ENCODE results near the gene MBOAT2. TPM values are rescaled to one million over a fixed set of nuclear protein-coding genes. Genes with fewer than 3 reads are reported as not detected.
"Not testable (repeated sequence)": the region's sequence is repeated elsewhere in the genome, so short reads cannot be mapped to it uniquely, and the experiment has no call there.

MBOAT2 gene
- total and polyA plus RNA-seq, 2 donors (not counting 1 experiment from before 2014, with no cell fraction given), result 0.24 to 1.3 TPM

DNA sequence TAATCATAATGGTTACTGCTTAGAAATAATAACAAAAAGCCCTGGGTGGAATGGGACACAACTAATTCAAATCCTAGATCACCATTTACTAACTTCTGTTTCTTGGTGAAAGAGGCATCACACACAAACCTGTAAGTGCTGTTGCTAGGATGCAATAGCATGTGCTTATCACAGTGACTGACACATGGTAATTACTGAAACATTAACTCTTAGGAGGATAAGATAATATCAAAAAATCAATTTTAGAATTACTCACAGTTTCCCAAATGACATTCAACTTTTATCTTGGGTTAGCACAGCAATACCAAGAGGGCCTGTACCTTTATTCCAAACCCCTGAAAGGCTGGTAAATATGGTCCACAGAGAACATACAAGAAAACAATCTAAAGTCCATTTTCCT, 69.1 kb downstream of the MBOAT2 start:
- Histone ChIP-seq H3K36me3 (replicated peaks in 1 of 2; ENCODE audit: control extremely low read depth in 1 of 2, control insufficient read depth in 1 of 2, extremely low read depth in 1 of 2, insufficient read depth in 2 of 2, low read length in 1 of 2) (no peaks in the 10 kb centered on the region), H2AFZ (ENCODE audit: insufficient read depth, low read depth, low read length, poor library complexity, severe bottlenecking) (no peak overlapping the region), H3K27ac (ENCODE audit: low read length in 2 of 2) (no peak overlapping the region), H3K9ac (ENCODE audit: low read length) (no peak overlapping the region), H3K4me3 (ENCODE audit: control extremely low read depth in 1 of 5, extremely low read depth in 1 of 5, insufficient read depth in 1 of 5, low read depth in 2 of 5, low read length in 4 of 5) (no peak overlapping the region), H3K27me3 (replicated peaks in 1 of 4; ENCODE audit: control extremely low read depth in 1 of 4, control insufficient read depth in 3 of 4, insufficient read depth in 4 of 4, low read length in 3 of 4) (no peaks in the 10 kb centered on the region), H3K4me2 (replicated peaks; ENCODE audit: low read depth, low read length, poor library complexity, severe bottlenecking) (no peak overlapping the region), H3K79me2 (ENCODE audit: control insufficient read depth, insufficient read depth, low read length) (no peaks in the 10 kb centered on the region), H3K4me1 (ENCODE audit: control insufficient read depth in 2 of 2, insufficient read depth in 2 of 2, low read length in 2 of 2) (no peaks in the 10 kb centered on the region), H3K9me3 (ENCODE audit: control extremely low read depth in 1 of 3, control insufficient read depth in 2 of 3, insufficient read depth in 1 of 3, low read length in 2 of 3) (peaks cover 0 to 4% (median 1%) of the 10 kb centered on the region in 3 donors), H4K20me1 (ENCODE audit: control insufficient read depth, insufficient read depth, low read length, poor library complexity, severe bottlenecking) (no peaks in the 10 kb centered on the region)
- ATAC-seq (ENCODE audit: low read depth) (no peak), DNase-seq (no peak)
- H3K4me1 Mint-ChIP-seq, result no peaks in the 10 kb centered on the region
- TF ChIP-seq, protein P1, sequence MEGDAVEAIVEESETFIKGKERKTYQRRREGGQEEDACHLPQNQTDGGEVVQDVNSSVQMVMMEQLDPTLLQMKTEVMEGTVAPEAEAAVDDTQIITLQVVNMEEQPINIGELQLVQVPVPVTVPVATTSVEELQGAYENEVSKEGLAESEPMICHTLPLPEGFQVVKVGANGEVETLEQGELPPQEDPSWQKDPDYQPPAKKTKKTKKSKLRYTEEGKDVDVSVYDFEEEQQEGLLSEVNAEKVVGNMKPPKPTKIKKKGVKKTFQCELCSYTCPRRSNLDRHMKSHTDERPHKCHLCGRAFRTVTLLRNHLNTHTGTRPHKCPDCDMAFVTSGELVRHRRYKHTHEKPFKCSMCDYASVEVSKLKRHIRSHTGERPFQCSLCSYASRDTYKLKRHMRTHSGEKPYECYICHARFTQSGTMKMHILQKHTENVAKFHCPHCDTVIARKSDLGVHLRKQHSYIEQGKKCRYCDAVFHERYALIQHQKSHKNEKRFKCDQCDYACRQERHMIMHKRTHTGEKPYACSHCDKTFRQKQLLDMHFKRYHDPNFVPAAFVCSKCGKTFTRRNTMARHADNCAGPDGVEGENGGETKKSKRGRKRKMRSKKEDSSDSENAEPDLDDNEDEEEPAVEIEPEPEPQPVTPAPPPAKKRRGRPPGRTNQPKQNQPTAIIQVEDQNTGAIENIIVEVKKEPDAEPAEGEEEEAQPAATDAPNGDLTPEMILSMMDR (IDR thresholded peaks at IDR 0.05), result no peak
- TF ChIP-seq EZH2 (IDR thresholded peaks at IDR 0.05; ENCODE audit: borderline replicate concordance, insufficient read depth, low read depth, low read length, poor library complexity, severe bottlenecking), result no peak
- H3K27ac Mint-ChIP-seq, result no peak overlapping the region
- POLR2A ChIA-PET, result no interaction called here
- H3K4me3 Mint-ChIP-seq, result no peak overlapping the region
- intact Hi-C loops (cut with micrococcal nuclease), result no loop called here
- H3K9me3 Mint-ChIP-seq (ENCODE audit: insufficient read depth), result no peaks in the 10 kb centered on the region
- CTCF ChIA-PET, result no interaction called here
- no peaks in the 10 kb centered on the region for H3K27me3 Mint-ChIP-seq

DNA sequence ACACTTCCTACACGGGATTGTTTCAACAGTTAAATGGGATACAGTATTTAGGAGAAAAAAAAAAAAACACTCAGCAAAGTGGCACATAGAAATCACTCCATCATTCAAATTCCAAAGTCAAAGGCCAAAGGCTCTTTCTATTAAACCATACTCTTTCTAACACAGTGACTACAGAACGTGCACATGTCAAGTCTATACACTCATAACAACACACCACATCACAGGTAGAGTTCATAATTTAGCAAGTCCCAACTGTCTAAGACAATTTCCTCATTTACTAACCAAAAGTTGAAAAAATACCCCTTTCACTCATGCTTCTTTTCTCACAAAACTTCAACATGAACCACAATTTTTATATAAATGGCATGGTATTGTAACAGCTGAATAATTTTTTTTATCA, 70.8 kb downstream of the MBOAT2 start:
- no peaks in the 10 kb centered on the region for H3K9me3 Mint-ChIP-seq (ENCODE audit: insufficient read depth)

DNA sequence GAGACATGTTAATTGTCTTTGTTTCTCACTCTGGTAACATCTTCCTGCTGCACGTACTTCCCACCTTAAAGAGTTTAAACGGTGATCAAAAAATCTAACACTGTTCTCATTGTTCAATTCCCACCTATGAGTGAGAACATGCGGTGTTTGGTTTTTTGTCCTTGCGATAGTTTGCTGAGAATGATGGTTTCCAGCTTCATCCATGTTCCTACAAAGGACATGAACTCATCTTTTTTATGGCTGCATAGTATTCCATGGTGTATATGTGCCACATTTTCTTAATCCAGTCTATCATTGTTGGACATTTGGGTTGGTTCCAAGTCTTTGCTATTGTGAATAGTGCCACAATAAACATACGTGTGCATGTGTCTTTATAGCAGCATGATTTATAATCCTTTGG, 73.3 kb downstream of the MBOAT2 start:
- H2AFZ ChIP-seq (ENCODE audit: insufficient read depth, low read depth, low read length, poor library complexity, severe bottlenecking); POLR2A ChIA-PET; CTCF ChIA-PET; H3K4me1 ChIP-seq (ENCODE audit: control insufficient read depth in 2 of 2, insufficient read depth in 2 of 2, low read length in 2 of 2); H3K79me2 ChIP-seq (ENCODE audit: control insufficient read depth, insufficient read depth, low read length); DNase-seq; H3K27me3 ChIP-seq (replicated peaks in 1 of 4; ENCODE audit: control extremely low read depth in 1 of 4, control insufficient read depth in 3 of 4, insufficient read depth in 4 of 4, low read length in 3 of 4); H3K4me3 ChIP-seq (ENCODE audit: control extremely low read depth in 1 of 5, extremely low read depth in 1 of 5, insufficient read depth in 1 of 5, low read depth in 2 of 5, low read length in 4 of 5); ATAC-seq (ENCODE audit: low read depth); H3K4me2 ChIP-seq (replicated peaks; ENCODE audit: low read depth, low read length, poor library complexity, severe bottlenecking); H3K9me3 Mint-ChIP-seq (ENCODE audit: insufficient read depth); H3K9me3 ChIP-seq (ENCODE audit: control extremely low read depth in 1 of 3, control insufficient read depth in 2 of 3, insufficient read depth in 1 of 3, low read length in 2 of 3); H3K27ac Mint-ChIP-seq; H3K27ac ChIP-seq (ENCODE audit: low read length in 2 of 2); H4K20me1 ChIP-seq (ENCODE audit: control insufficient read depth, insufficient read depth, low read length, poor library complexity, severe bottlenecking); H3K27me3 Mint-ChIP-seq; H3K36me3 ChIP-seq (replicated peaks in 1 of 2; ENCODE audit: control extremely low read depth in 1 of 2, control insufficient read depth in 1 of 2, extremely low read depth in 1 of 2, insufficient read depth in 2 of 2, low read length in 1 of 2); H3K4me1 Mint-ChIP-seq; H3K9ac ChIP-seq (ENCODE audit: low read length); H3K4me3 Mint-ChIP-seq; intact Hi-C loops (cut with micrococcal nuclease): not testable (repeated sequence)
- WGBS (ENCODE audit: insufficient coverage), result no CpG with 5 or more reads among the region's 5 CpGs

More for the DNA sequence above, 70.8 kb downstream of the MBOAT2 start:
- H3K36me3 ChIP-seq (replicated peaks in 1 of 2; ENCODE audit: control extremely low read depth in 1 of 2, control insufficient read depth in 1 of 2, extremely low read depth in 1 of 2, insufficient read depth in 2 of 2, low read length in 1 of 2), result no peaks in the 10 kb centered on the region
- Mint-ChIP-seq H3K4me3 (no peak overlapping the region), H3K4me1 (no peaks in the 10 kb centered on the region), H3K27me3 (no peaks in the 10 kb centered on the region), H3K27ac (no peak overlapping the region)
- H3K79me2 ChIP-seq (ENCODE audit: control insufficient read depth, insufficient read depth, low read length), result no peaks in the 10 kb centered on the region
- TF ChIP-seq EZH2 (IDR thresholded peaks at IDR 0.05; ENCODE audit: borderline replicate concordance, insufficient read depth, low read depth, low read length, poor library complexity, severe bottlenecking), result no peak
- TF ChIP-seq, protein P1 (IDR thresholded peaks at IDR 0.05), result no peak
- H3K9ac ChIP-seq (ENCODE audit: low read length), result no peak overlapping the region
- ATAC-seq (ENCODE audit: low read depth) (no peak), DNase-seq (no peak)
- H4K20me1 ChIP-seq (ENCODE audit: control insufficient read depth, insufficient read depth, low read length, poor library complexity, severe bottlenecking), result no peaks in the 10 kb centered on the region
- H2AFZ ChIP-seq (ENCODE audit: insufficient read depth, low read depth, low read length, poor library complexity, severe bottlenecking), result no peak overlapping the region
- H3K4me3 ChIP-seq (ENCODE audit: control extremely low read depth in 1 of 5, extremely low read depth in 1 of 5, insufficient read depth in 1 of 5, low read depth in 2 of 5, low read length in 4 of 5), result no peak overlapping the region
- H3K27ac ChIP-seq (ENCODE audit: low read length in 2 of 2), result no peak overlapping the region
- intact Hi-C loops (cut with micrococcal nuclease), result no loop called here
- H3K4me1 ChIP-seq (ENCODE audit: control insufficient read depth in 2 of 2, insufficient read depth in 2 of 2, low read length in 2 of 2), result no peaks in the 10 kb centered on the region
- no peak overlapping the region for H3K4me2 ChIP-seq (replicated peaks; ENCODE audit: low read depth, low read length, poor library complexity, severe bottlenecking)
- CTCF ChIA-PET, result no interaction called here
- H3K9me3 ChIP-seq (ENCODE audit: control extremely low read depth in 1 of 3, control insufficient read depth in 2 of 3, insufficient read depth in 1 of 3, low read length in 2 of 3), result peaks cover 0 to 1% (median 0%) of the 10 kb centered on the region in 3 donors
- no CpG with 5 or more reads among the region's 2 CpGs for WGBS (ENCODE audit: insufficient coverage)
- POLR2A ChIA-PET, result no interaction called here
- peaks cover 0 to 3% (median 0%) of the 10 kb centered on the region in 4 experiments for H3K27me3 ChIP-seq (replicated peaks in 1 of 4; ENCODE audit: control extremely low read depth in 1 of 4, control insufficient read depth in 3 of 4, insufficient read depth in 4 of 4, low read length in 3 of 4)

Data from B cell (primary cell).